ENCODE measurements around the gene IDH1.

DNA sequence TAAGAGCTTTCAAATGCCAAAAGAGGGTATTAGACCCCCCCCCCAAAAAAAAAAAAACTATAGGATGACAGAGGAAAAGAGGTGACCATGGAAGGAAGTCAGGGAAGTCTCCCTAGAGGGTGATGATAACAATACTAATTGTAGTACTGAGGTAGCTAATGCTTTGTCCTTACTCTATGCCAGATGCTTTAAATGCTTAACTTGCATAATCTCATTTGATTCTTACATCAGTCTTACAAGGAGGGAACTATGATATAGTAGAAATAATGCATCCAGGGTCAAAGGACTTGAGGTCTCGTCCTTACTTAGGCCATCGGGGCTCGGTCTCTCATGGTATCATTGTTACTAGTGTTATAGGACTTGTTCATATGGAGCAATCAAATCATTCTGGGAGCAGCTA, 9.1 kb downstream of the IDH1 start:
- TF ChIP-seq, protein P1, sequence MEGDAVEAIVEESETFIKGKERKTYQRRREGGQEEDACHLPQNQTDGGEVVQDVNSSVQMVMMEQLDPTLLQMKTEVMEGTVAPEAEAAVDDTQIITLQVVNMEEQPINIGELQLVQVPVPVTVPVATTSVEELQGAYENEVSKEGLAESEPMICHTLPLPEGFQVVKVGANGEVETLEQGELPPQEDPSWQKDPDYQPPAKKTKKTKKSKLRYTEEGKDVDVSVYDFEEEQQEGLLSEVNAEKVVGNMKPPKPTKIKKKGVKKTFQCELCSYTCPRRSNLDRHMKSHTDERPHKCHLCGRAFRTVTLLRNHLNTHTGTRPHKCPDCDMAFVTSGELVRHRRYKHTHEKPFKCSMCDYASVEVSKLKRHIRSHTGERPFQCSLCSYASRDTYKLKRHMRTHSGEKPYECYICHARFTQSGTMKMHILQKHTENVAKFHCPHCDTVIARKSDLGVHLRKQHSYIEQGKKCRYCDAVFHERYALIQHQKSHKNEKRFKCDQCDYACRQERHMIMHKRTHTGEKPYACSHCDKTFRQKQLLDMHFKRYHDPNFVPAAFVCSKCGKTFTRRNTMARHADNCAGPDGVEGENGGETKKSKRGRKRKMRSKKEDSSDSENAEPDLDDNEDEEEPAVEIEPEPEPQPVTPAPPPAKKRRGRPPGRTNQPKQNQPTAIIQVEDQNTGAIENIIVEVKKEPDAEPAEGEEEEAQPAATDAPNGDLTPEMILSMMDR (IDR thresholded peaks at IDR 0.05): no peak
- TF ChIP-seq POLR2A (IDR thresholded peaks at IDR 0.05) (no peak), POLR2AphosphoS5 (IDR thresholded peaks at IDR 0.05) (no peak)
